ENCODE measurements around the gene SLC9A9. TPM values are rescaled to one million over a fixed set of nuclear protein-coding genes. Genes with fewer than 3 reads are reported as not detected.

The SLC9A9 gene
- total and polyA plus RNA-seq, 2 of the 8 experiments (the other 6 are each of a cell fraction or from before 2014, with no cell fraction given), result 0.48 to 1.1 TPM

GRCh38 chr3:143650827-143651226 lies 197.4 kb downstream of the SLC9A9 start:
- H3K27me3 ChIP-seq (replicated peaks in 1 of 4; ENCODE audit: control insufficient read depth in 3 of 4, extremely low read depth in 1 of 4, insufficient read depth in 3 of 4, low read length in 3 of 4), result peaks cover 0 to 1% (median 0%) of the 10 kb centered on the region in 4 experiments; a peak in 1 of 7 replicates
- H3K4me1 ChIP-seq (replicated peaks in 1 of 4; ENCODE audit: control insufficient read depth in 3 of 4, insufficient read depth in 4 of 4, low read length in 3 of 4), result no peaks in the 10 kb centered on the region; a peak in 2 of 7 replicates
- no peak overlapping the region for H2BK20ac ChIP-seq (ENCODE audit: low read length)
- no peak for DNase-seq (ENCODE audit: low read depth in 1 of 2, low spot score in 2 of 2)
- no peak overlapping the region for H2BK15ac ChIP-seq (ENCODE audit: low read length)
- H3K9ac ChIP-seq (replicated peaks in 1 of 4; ENCODE audit: extremely low read depth in 1 of 4, low read depth in 3 of 4, low read length in 3 of 4), result no peak overlapping the region
- no peak for FAIRE-seq
- no peak overlapping the region for H2AFZ ChIP-seq (ENCODE audit: low read length)
- H4K91ac ChIP-seq (replicated peaks; ENCODE audit: insufficient read length, low read length), result no peak overlapping the region
- H3K23me2 ChIP-seq (ENCODE audit: low read depth, low read length), result no peaks in the 10 kb centered on the region; the same call in 1 of the 2 replicates
- H3K4ac ChIP-seq (replicated peaks; ENCODE audit: insufficient read length, low read depth, low read length), result no peak overlapping the region
- H3K36me3 ChIP-seq (ENCODE audit: control insufficient read depth in 2 of 4, insufficient read depth in 4 of 4, low read length in 3 of 4), result no peaks in the 10 kb centered on the region
- H2BK12ac ChIP-seq (ENCODE audit: low read depth, low read length), result no peak overlapping the region
- H3K14ac ChIP-seq (ENCODE audit: insufficient read length), result no peak overlapping the region
- ChIA-PET CTCF (ENCODE audit: partially characterized antibody) (interaction anchor here (0.9 to 6.7 kb wide), 14 partner anchors 11 to 560 kb away, joined by 3 to 48 read pairs (median 4); no protein-coding TSS in a partner anchor), POLR2A (ENCODE audit: partially characterized antibody) (no interaction called here)
- no peak overlapping the region for H3K23ac ChIP-seq (ENCODE audit: insufficient read length)
- 77% methylated on average over 1 of the region's 1 CpG; no CpG with 5 or more reads in 1 of the 2 experiments for WGBS, 2 experiments (ENCODE audit: extremely low coverage in 1 of 2, insufficient coverage in 1 of 2, insufficient read length in 1 of 2, insufficient replicate concordance in 2 of 2, low coverage in 1 of 2, low lambda C conversion rate in 2 of 2, missing lambda C conversion rate in 1 of 2)
- H3K18ac ChIP-seq (ENCODE audit: extremely low read depth, low read length), result no peak overlapping the region
- TF ChIP-seq CHD2 (IDR thresholded peaks at IDR 0.05; ENCODE audit: low read length) (no peak), RFX5 (IDR thresholded peaks at IDR 0.05; ENCODE audit: borderline replicate concordance, low read depth, low read length) (no peak), TEAD4 (IDR thresholded peaks at IDR 0.05; ENCODE audit: low read depth, low read length) (no peak), SIX5 (IDR thresholded peaks at IDR 0.05; ENCODE audit: low read depth, low read length) (no peak), JUN (IDR thresholded peaks at IDR 0.05; ENCODE audit: low read depth, low read length) (no peak), RXRA (IDR thresholded peaks at IDR 0.05; ENCODE audit: insufficient read depth, low read depth, low read length) (no peak)
- TF ChIP-seq, protein P1, sequence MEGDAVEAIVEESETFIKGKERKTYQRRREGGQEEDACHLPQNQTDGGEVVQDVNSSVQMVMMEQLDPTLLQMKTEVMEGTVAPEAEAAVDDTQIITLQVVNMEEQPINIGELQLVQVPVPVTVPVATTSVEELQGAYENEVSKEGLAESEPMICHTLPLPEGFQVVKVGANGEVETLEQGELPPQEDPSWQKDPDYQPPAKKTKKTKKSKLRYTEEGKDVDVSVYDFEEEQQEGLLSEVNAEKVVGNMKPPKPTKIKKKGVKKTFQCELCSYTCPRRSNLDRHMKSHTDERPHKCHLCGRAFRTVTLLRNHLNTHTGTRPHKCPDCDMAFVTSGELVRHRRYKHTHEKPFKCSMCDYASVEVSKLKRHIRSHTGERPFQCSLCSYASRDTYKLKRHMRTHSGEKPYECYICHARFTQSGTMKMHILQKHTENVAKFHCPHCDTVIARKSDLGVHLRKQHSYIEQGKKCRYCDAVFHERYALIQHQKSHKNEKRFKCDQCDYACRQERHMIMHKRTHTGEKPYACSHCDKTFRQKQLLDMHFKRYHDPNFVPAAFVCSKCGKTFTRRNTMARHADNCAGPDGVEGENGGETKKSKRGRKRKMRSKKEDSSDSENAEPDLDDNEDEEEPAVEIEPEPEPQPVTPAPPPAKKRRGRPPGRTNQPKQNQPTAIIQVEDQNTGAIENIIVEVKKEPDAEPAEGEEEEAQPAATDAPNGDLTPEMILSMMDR (IDR thresholded peaks at IDR 0.05; ENCODE audit: control extremely low read depth in 1 of 3, insufficient read depth in 1 of 3, low read depth in 1 of 3, low read length in 3 of 3), result no peak
- H3K27ac ChIP-seq (ENCODE audit: low read depth, low read length), result no peak overlapping the region
- H3K79me2 ChIP-seq (ENCODE audit: control insufficient read depth in 1 of 2, insufficient read depth in 2 of 2, low read length in 2 of 2), result no peaks in the 10 kb centered on the region
- no peak overlapping the region for H2BK120ac ChIP-seq (replicated peaks; ENCODE audit: low read depth, low read length)
- no peak overlapping the region for H4K5ac ChIP-seq (ENCODE audit: insufficient read length, low read depth, low read length)
- no peak overlapping the region for H3K56ac ChIP-seq (replicated peaks; ENCODE audit: insufficient read length, low read depth, low read length)
- H3K79me1 ChIP-seq (ENCODE audit: low read depth, low read length), result no peaks in the 10 kb centered on the region
- no peak overlapping the region for H2AK5ac ChIP-seq (ENCODE audit: low read depth, low read length)
- no peak overlapping the region for H3K4me2 ChIP-seq (ENCODE audit: insufficient read depth in 1 of 2, low read depth in 2 of 2, low read length in 2 of 2)
- H2BK5ac ChIP-seq (ENCODE audit: low read depth, low read length), result no peak overlapping the region
- H4K8ac ChIP-seq (ENCODE audit: extremely low read depth, insufficient read depth, low read length), result no peak overlapping the region
- no peaks in the 10 kb centered on the region for H3K9me3 ChIP-seq (ENCODE audit: insufficient read depth in 2 of 2, low read depth in 1 of 2, low read length in 1 of 2)
- H4K20me1 ChIP-seq (replicated peaks in 1 of 2; ENCODE audit: control insufficient read depth in 1 of 2, insufficient read depth in 2 of 2, low read length in 2 of 2), result no peaks in the 10 kb centered on the region
- no peak overlapping the region for H3K4me3 ChIP-seq (ENCODE audit: extremely low read depth in 1 of 4, insufficient read depth in 2 of 4, low read depth in 3 of 4, low read length in 4 of 4)
